GM19372 (cell line): ENCODE measurements around the gene IFI27.
A peak's percentile ranks its signal among the peaks of the same experiment; 100 is the strongest.
"Not testable (repeated sequence)": the region's sequence is repeated elsewhere in the genome, so short reads cannot be mapped to it uniquely, and the experiment has no call there.

Experiments
- ATAC-seq: cut with Tn5 transposase; IDR thresholded peaks from one replicate; pipeline ENCODE4 v1.9.1; 2021; ENCODE audit warnings: mild to moderate bottlenecking, low read depth, moderate library complexity; ENCODE audit not compliant: unreplicated experiment

The IFI27 gene

GRCh38 chr14:94110552-94111181 lies at the start of gene IFI27:
IFI27 (plus strand) TSS chr14:94110736.
- ATAC-seq = no peak

GRCh38 chr14:94062344-94062940 lies 48.1 kb upstream of the IFI27 start:
- no peak for ATAC-seq

GRCh38 chr14:94066089-94066676 lies 44.4 kb upstream of the IFI27 start:
- no peak for ATAC-seq

- not testable (repeated sequence) for ATAC-seq
These were observed 38.5 kb upstream of the IFI27 start for GRCh38 chr14:94072076-94072475.

- ATAC-seq = no peak
These were observed 36.0 kb upstream of the IFI27 start for GRCh38 chr14:94074534-94074933.

- ATAC-seq = no peak
These were observed 35.5 kb upstream of the IFI27 start for GRCh38 chr14:94075008-94075407.

- no peak for ATAC-seq
These were observed 33.3 kb upstream of the IFI27 start for GRCh38 chr14:94077111-94077821.

GRCh38 chr14:94077823-94078222 lies 32.7 kb upstream of the IFI27 start:
- no peak for ATAC-seq

GRCh38 chr14:94079891-94080620 lies 30.5 kb upstream of the IFI27 start:
- ATAC-seq = no peak

- peak; percentile 98 for ATAC-seq
These were observed 29.7 kb upstream of the IFI27 start, which contains the start of the genes DDX24 and IFI27L1 for GRCh38 chr14:94080621-94081385. DDX24 (minus strand) TSS chr14:94081202; CDS start chr14:94079742, 1,460 bp downstream. IFI27L1 (plus strand) TSS chr14:94081310; CDS start chr14:94096938, 15,628 bp downstream.

- peak; percentile 19 for ATAC-seq
These were observed 29.1 kb upstream of the IFI27 start for GRCh38 chr14:94081386-94081820.

GRCh38 chr14:94087891-94088290 lies 22.6 kb upstream of the IFI27 start:
- no peak for ATAC-seq

GRCh38 chr14:94088516-94088915 lies 22.0 kb upstream of the IFI27 start:
- no peak for ATAC-seq

- ATAC-seq = no peak
These were observed 21.1 kb upstream of the IFI27 start for GRCh38 chr14:94089479-94089878.

- no peak for ATAC-seq
These were observed 17.1 kb upstream of the IFI27 start for GRCh38 chr14:94093418-94093817.

- ATAC-seq = no peak
These were observed 13.4 kb upstream of the IFI27 start for GRCh38 chr14:94097091-94097490.

GRCh38 chr14:94098326-94098992 lies 12.1 kb upstream of the IFI27 start:
- ATAC-seq = no peak

- ATAC-seq = no peak
These were observed 11.5 kb upstream of the IFI27 start for GRCh38 chr14:94099006-94099405.

GRCh38 chr14:94100847-94101246 lies 9.7 kb upstream of the IFI27 start:
- ATAC-seq = no peak
